Measurements from ENCODE around the gene REM2. TPM values are rescaled to one million over a fixed set of nuclear protein-coding genes. Genes with fewer than 3 reads are reported as not detected.
A peak's percentile ranks its signal among the peaks of the same experiment; 100 is the strongest.

Gene REM2
- polyA plus RNA-seq (2014; cell fraction: cytosol; rRNA removed): 2.5 and 4.0 TPM in 2 replicates
- polyA plus RNA-seq (2014; cell fraction: nucleus; rRNA removed): 1.2 and 5.2 TPM in 2 replicates

- peak; percentile 45 for DNase-seq (ENCODE audit: low spot score)
These were observed at the start of gene REM2 for GRCh38 chr14:22883173-22883976. Gene REM2 (plus strand): TSS chr14:22883222. CDS start chr14:22883288, 66 bp downstream.

GRCh38 chr14:22835505-22835904 lies 47.5 kb upstream of the REM2 start:
- no peak for DNase-seq (ENCODE audit: low spot score)

GRCh38 chr14:22836301-22837113 lies 46.5 kb upstream of the REM2 start, which contains the start of gene MMP14:
Gene MMP14 (plus strand): TSS chr14:22836585. CDS start chr14:22836818, 233 bp downstream.
- DNase-seq (ENCODE audit: low spot score): peak; percentile 44

GRCh38 chr14:22837114-22837749 lies 45.8 kb upstream of the REM2 start:
- DNase-seq (ENCODE audit: low spot score): no peak

- no peak for DNase-seq (ENCODE audit: low spot score)
These were observed 45.1 kb upstream of the REM2 start for GRCh38 chr14:22837750-22838538.

GRCh38 chr14:22838631-22839041 lies 44.4 kb upstream of the REM2 start:
- no peak for DNase-seq (ENCODE audit: low spot score)

GRCh38 chr14:22839159-22839779 lies 43.8 kb upstream of the REM2 start:
- no peak for DNase-seq (ENCODE audit: low spot score)

GRCh38 chr14:22841311-22841710 lies 41.7 kb upstream of the REM2 start:
- no peak for DNase-seq (ENCODE audit: low spot score)

GRCh38 chr14:22841769-22842168 lies 41.3 kb upstream of the REM2 start:
- DNase-seq (ENCODE audit: low spot score): no peak

- no peak for DNase-seq (ENCODE audit: low spot score)
These were observed 40.6 kb upstream of the REM2 start for GRCh38 chr14:22842211-22843122.

- no peak for DNase-seq (ENCODE audit: low spot score)
These were observed 39.7 kb upstream of the REM2 start for GRCh38 chr14:22843123-22843925.

- no peak for DNase-seq (ENCODE audit: low spot score)
These were observed 38.6 kb upstream of the REM2 start for GRCh38 chr14:22844221-22845102.

- DNase-seq (ENCODE audit: low spot score): no peak
These were observed 38.0 kb upstream of the REM2 start for GRCh38 chr14:22845103-22845394.

GRCh38 chr14:22845821-22846625 lies 37.0 kb upstream of the REM2 start:
- no peak for DNase-seq (ENCODE audit: low spot score)

- DNase-seq (ENCODE audit: low spot score): no peak
These were observed 36.2 kb upstream of the REM2 start for GRCh38 chr14:22846811-22847307.

GRCh38 chr14:22847661-22848341 lies 35.2 kb upstream of the REM2 start:
- DNase-seq (ENCODE audit: low spot score): no peak

All from SK-N-DZ (cell line).